ENCODE results near the gene SRP9.
"Not testable (repeated sequence)": the region's sequence is repeated elsewhere in the genome, so short reads cannot be mapped to it uniquely, and the experiment has no call there.

Gene SRP9

GRCh38 chr1:225757927-225758656, 19.5 kb upstream of the SRP9 start:
- no peak for DNase-seq

GRCh38 chr1:225759972-225760371, 17.7 kb upstream of the SRP9 start:
- DNase-seq, result not testable (repeated sequence)

GRCh38 chr1:225760531-225760930, 17.1 kb upstream of the SRP9 start:
- no peak for DNase-seq

GRCh38 chr1:225761395-225761794, 16.2 kb upstream of the SRP9 start:
- not testable (repeated sequence) for DNase-seq

- DNase-seq, result no peak
These were observed 15.6 kb upstream of the SRP9 start for GRCh38 chr1:225762002-225762441.

- no peak for DNase-seq
These were observed 15.2 kb upstream of the SRP9 start for GRCh38 chr1:225762444-225762843.

- DNase-seq, result peak; percentile 24 to 36
These were observed 13.7 kb upstream of the SRP9 start for GRCh38 chr1:225763716-225764548.

GRCh38 chr1:225765982-225766674, 11.5 kb upstream of the SRP9 start:
- no peak for DNase-seq

- no peak for DNase-seq
These were observed 10.5 kb upstream of the SRP9 start for GRCh38 chr1:225766967-225767633.

- DNase-seq, result no peak
These were observed 9.7 kb upstream of the SRP9 start for GRCh38 chr1:225767634-225768540.

- no peak for DNase-seq
These were observed 8.8 kb upstream of the SRP9 start for GRCh38 chr1:225768662-225769426.

GRCh38 chr1:225769687-225770086, 7.9 kb upstream of the SRP9 start:
- no peak for DNase-seq

- no peak for DNase-seq
These were observed 6.9 kb upstream of the SRP9 start for GRCh38 chr1:225770561-225771248.

- DNase-seq, result no peak
These were observed 5.8 kb upstream of the SRP9 start for GRCh38 chr1:225771661-225772322.

- DNase-seq, result peak; percentile 75 to 80
These were observed 5.3 kb upstream of the SRP9 start for GRCh38 chr1:225772323-225772768.

GRCh38 chr1:225772848-225773247, 4.8 kb upstream of the SRP9 start:
- DNase-seq, result no peak

GRCh38 chr1:225774281-225775147, 3.1 kb upstream of the SRP9 start:
- no peak for DNase-seq

GRCh38 chr1:225776294-225776693, 1.3 kb upstream of the SRP9 start:
- no peak for DNase-seq

Measured in inflammatory macrophage (primary cell).